Stimulated activated CD4-positive, alpha-beta T cell treated with anti-CD3 and anti-CD28 coated beads, Interleukin-2, amount 100 ng/mL, for 4 hours (primary cell): ENCODE results near the gene GREM2.

Source experiments
- DNase-seq: peaks from one replicate; pipeline ENCODE4 v3.0.0-alpha.2; 2020; ENCODE audit warnings: low read depth

The GREM2 gene

GRCh38 chr1:240499012-240499411 lies 112.9 kb downstream of the GREM2 start:
- no peak for DNase-seq

GRCh38 chr1:240498335-240498734 lies 113.6 kb downstream of the GREM2 start:
- DNase-seq = no peak

- DNase-seq = no peak
Measured at GRCh38 chr1:240497908-240498307, 114.0 kb downstream of the GREM2 start.

- no peak for DNase-seq
Measured at GRCh38 chr1:240496941-240497340, 115.0 kb downstream of the GREM2 start.

GRCh38 chr1:240496356-240496755 lies 115.6 kb downstream of the GREM2 start:
- no peak for DNase-seq

- DNase-seq = no peak
Measured at GRCh38 chr1:240495601-240496000, 116.4 kb downstream of the GREM2 start.

GRCh38 chr1:240492832-240493440 lies 119.0 kb downstream of the GREM2 start:
- DNase-seq = no peak

GRCh38 chr1:240491796-240492195 lies 120.2 kb downstream of the GREM2 start:
- no peak for DNase-seq

GRCh38 chr1:240491156-240491555 lies 120.8 kb downstream of the GREM2 start:
- DNase-seq = no peak

- DNase-seq = no peak
Measured at GRCh38 chr1:240487493-240487892, 124.5 kb downstream of the GREM2 start.

- no peak for DNase-seq
Measured at GRCh38 chr1:240486611-240487010, 125.3 kb downstream of the GREM2 start.

GRCh38 chr1:240484804-240485443 lies 127.0 kb downstream of the GREM2 start:
- no peak for DNase-seq

GRCh38 chr1:240478536-240478935 lies 133.4 kb downstream of the GREM2 start:
- no peak for DNase-seq

- no peak for DNase-seq
Measured at GRCh38 chr1:240475832-240476231, 136.1 kb downstream of the GREM2 start.

- DNase-seq = no peak
Measured at GRCh38 chr1:240474133-240474614, 137.8 kb downstream of the GREM2 start.

- no peak for DNase-seq
Measured at GRCh38 chr1:240468656-240469055, 143.3 kb downstream of the GREM2 start.

- DNase-seq = no peak
Measured at GRCh38 chr1:240467895-240468294, 144.1 kb downstream of the GREM2 start.

GRCh38 chr1:240466509-240466908 lies 145.4 kb downstream of the GREM2 start:
- DNase-seq = no peak

GRCh38 chr1:240465531-240465940 lies 146.4 kb downstream of the GREM2 start:
- DNase-seq = no peak

- no peak for DNase-seq
Measured at GRCh38 chr1:240464099-240464498, 147.9 kb downstream of the GREM2 start.

GRCh38 chr1:240462766-240463395 lies 149.1 kb downstream of the GREM2 start:
- DNase-seq = no peak

- no peak for DNase-seq
Measured at GRCh38 chr1:240462277-240462676, 149.7 kb downstream of the GREM2 start.

- DNase-seq = no peak
Measured at GRCh38 chr1:240457203-240457602, 154.8 kb downstream of the GREM2 start.
